Measurements from ENCODE around the gene SUPT16H.
A peak's percentile ranks its signal among the peaks of the same experiment; 100 is the strongest.

Gene SUPT16H

DNA sequence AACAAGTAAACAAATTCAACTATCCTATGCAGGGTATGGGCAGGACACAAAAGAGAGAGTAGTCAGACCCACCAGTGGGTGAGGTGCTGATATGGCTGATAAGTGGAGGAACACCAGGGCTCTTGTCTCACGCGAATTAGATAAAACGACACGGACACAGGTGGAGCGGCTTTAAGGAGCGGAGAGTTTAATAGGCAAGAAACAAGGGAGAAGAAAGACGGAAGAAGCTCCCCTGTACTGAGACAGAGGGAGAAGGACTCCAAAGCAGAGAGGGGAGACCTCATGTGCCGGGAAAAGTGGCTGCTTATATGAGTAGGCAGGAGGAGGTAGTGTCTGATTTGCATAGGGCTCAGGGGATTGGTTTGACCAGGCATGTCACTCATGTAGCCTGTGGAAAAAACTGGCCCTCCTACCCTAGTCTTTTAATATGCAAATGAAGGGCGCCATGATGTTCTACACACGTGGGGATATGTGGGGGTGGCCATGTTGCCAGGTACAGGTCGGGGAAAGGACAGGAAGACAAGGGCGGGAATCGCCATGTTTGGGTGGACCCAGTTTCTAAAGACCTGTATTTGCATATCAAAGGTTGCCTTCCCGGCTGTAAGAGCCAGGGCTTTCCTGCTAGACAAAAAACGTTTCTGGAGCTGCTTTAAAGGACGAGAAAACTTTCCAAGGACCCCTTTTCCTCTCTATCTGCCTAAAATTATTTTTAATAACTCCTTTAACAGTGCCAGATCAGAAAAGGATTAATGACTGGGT lies 75.2 kb downstream of the SUPT16H start (continued):
- TF ChIP-seq, protein P1, sequence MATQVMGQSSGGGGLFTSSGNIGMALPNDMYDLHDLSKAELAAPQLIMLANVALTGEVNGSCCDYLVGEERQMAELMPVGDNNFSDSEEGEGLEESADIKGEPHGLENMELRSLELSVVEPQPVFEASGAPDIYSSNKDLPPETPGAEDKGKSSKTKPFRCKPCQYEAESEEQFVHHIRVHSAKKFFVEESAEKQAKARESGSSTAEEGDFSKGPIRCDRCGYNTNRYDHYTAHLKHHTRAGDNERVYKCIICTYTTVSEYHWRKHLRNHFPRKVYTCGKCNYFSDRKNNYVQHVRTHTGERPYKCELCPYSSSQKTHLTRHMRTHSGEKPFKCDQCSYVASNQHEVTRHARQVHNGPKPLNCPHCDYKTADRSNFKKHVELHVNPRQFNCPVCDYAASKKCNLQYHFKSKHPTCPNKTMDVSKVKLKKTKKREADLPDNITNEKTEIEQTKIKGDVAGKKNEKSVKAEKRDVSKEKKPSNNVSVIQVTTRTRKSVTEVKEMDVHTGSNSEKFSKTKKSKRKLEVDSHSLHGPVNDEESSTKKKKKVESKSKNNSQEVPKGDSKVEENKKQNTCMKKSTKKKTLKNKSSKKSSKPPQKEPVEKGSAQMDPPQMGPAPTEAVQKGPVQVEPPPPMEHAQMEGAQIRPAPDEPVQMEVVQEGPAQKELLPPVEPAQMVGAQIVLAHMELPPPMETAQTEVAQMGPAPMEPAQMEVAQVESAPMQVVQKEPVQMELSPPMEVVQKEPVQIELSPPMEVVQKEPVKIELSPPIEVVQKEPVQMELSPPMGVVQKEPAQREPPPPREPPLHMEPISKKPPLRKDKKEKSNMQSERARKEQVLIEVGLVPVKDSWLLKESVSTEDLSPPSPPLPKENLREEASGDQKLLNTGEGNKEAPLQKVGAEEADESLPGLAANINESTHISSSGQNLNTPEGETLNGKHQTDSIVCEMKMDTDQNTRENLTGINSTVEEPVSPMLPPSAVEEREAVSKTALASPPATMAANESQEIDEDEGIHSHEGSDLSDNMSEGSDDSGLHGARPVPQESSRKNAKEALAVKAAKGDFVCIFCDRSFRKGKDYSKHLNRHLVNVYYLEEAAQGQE (tag by site-specific recombination; IDR thresholded peaks at IDR 0.05): peak; percentile 68
- no peak for TF ChIP-seq BCL11B (tag by site-specific recombination; IDR thresholded peaks at IDR 0.05; ENCODE audit: low read depth)
- TF ChIP-seq GLIS2 (tag by site-specific recombination; IDR thresholded peaks at IDR 0.05): no peak
- TF ChIP-seq ZNF37A (tag by site-specific recombination; IDR thresholded peaks at IDR 0.05): no peak
- TF ChIP-seq ZNF302 (tag by site-specific recombination; IDR thresholded peaks at IDR 0.05; ENCODE audit: low read depth): no peak
- no peak for TF ChIP-seq ZNF324 (tag by site-specific recombination; IDR thresholded peaks at IDR 0.05)
- TF ChIP-seq, protein P2, sequence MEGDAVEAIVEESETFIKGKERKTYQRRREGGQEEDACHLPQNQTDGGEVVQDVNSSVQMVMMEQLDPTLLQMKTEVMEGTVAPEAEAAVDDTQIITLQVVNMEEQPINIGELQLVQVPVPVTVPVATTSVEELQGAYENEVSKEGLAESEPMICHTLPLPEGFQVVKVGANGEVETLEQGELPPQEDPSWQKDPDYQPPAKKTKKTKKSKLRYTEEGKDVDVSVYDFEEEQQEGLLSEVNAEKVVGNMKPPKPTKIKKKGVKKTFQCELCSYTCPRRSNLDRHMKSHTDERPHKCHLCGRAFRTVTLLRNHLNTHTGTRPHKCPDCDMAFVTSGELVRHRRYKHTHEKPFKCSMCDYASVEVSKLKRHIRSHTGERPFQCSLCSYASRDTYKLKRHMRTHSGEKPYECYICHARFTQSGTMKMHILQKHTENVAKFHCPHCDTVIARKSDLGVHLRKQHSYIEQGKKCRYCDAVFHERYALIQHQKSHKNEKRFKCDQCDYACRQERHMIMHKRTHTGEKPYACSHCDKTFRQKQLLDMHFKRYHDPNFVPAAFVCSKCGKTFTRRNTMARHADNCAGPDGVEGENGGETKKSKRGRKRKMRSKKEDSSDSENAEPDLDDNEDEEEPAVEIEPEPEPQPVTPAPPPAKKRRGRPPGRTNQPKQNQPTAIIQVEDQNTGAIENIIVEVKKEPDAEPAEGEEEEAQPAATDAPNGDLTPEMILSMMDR (tag by site-specific recombination; IDR thresholded peaks at IDR 0.05): no peak
- no peak for TF ChIP-seq ZNF426 (tag by site-specific recombination; IDR thresholded peaks at IDR 0.05)
- TF ChIP-seq ZNF23 (tag by site-specific recombination; IDR thresholded peaks at IDR 0.05; ENCODE audit: borderline replicate concordance): no peak
- TF ChIP-seq, protein P3, sequence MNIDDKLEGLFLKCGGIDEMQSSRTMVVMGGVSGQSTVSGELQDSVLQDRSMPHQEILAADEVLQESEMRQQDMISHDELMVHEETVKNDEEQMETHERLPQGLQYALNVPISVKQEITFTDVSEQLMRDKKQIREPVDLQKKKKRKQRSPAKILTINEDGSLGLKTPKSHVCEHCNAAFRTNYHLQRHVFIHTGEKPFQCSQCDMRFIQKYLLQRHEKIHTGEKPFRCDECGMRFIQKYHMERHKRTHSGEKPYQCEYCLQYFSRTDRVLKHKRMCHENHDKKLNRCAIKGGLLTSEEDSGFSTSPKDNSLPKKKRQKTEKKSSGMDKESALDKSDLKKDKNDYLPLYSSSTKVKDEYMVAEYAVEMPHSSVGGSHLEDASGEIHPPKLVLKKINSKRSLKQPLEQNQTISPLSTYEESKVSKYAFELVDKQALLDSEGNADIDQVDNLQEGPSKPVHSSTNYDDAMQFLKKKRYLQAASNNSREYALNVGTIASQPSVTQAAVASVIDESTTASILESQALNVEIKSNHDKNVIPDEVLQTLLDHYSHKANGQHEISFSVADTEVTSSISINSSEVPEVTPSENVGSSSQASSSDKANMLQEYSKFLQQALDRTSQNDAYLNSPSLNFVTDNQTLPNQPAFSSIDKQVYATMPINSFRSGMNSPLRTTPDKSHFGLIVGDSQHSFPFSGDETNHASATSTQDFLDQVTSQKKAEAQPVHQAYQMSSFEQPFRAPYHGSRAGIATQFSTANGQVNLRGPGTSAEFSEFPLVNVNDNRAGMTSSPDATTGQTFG (tag by site-specific recombination; IDR thresholded peaks at IDR 0.05; ENCODE audit: borderline replicate concordance): no peak
- TF ChIP-seq ZNF133 (tag by site-specific recombination; IDR thresholded peaks at IDR 0.05): no peak
- peak; percentile 47; the same call in 1 of the 2 replicates for TF ChIP-seq ZNF341 (tag by site-specific recombination; IDR thresholded peaks at IDR 0.05; ENCODE audit: low read depth)
- TF ChIP-seq, protein P4, sequence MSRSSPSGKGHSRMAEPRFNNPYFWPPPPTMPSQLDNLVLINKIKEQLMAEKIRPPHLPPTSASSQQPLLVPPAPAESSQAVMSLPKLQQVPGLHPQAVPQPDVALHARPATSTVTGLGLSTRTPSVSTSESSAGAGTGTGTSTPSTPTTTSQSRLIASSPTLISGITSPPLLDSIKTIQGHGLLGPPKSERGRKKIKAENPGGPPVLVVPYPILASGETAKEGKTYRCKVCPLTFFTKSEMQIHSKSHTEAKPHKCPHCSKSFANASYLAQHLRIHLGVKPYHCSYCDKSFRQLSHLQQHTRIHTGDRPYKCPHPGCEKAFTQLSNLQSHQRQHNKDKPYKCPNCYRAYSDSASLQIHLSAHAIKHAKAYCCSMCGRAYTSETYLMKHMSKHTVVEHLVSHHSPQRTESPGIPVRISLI (tag by site-specific recombination; IDR thresholded peaks at IDR 0.05): 0 out of 2 replicates have a peak, but pooled peaks have one; percentile 19
- TF ChIP-seq, protein P5, sequence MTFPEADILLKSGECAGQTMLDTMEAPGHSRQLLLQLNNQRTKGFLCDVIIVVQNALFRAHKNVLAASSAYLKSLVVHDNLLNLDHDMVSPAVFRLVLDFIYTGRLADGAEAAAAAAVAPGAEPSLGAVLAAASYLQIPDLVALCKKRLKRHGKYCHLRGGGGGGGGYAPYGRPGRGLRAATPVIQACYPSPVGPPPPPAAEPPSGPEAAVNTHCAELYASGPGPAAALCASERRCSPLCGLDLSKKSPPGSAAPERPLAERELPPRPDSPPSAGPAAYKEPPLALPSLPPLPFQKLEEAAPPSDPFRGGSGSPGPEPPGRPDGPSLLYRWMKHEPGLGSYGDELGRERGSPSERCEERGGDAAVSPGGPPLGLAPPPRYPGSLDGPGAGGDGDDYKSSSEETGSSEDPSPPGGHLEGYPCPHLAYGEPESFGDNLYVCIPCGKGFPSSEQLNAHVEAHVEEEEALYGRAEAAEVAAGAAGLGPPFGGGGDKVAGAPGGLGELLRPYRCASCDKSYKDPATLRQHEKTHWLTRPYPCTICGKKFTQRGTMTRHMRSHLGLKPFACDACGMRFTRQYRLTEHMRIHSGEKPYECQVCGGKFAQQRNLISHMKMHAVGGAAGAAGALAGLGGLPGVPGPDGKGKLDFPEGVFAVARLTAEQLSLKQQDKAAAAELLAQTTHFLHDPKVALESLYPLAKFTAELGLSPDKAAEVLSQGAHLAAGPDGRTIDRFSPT (tag by site-specific recombination; IDR thresholded peaks at IDR 0.05): no peak
- no peak for TF ChIP-seq ZNF76 (tag by site-specific recombination; IDR thresholded peaks at IDR 0.05; ENCODE audit: borderline replicate concordance, low read depth)
- TF ChIP-seq ZNF624 (tag by site-specific recombination; IDR thresholded peaks at IDR 0.05): no peak
- TF ChIP-seq, protein P6, sequence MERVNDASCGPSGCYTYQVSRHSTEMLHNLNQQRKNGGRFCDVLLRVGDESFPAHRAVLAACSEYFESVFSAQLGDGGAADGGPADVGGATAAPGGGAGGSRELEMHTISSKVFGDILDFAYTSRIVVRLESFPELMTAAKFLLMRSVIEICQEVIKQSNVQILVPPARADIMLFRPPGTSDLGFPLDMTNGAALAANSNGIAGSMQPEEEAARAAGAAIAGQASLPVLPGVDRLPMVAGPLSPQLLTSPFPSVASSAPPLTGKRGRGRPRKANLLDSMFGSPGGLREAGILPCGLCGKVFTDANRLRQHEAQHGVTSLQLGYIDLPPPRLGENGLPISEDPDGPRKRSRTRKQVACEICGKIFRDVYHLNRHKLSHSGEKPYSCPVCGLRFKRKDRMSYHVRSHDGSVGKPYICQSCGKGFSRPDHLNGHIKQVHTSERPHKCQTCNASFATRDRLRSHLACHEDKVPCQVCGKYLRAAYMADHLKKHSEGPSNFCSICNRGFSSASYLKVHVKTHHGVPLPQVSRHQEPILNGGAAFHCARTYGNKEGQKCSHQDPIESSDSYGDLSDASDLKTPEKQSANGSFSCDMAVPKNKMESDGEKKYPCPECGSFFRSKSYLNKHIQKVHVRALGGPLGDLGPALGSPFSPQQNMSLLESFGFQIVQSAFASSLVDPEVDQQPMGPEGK (tag by site-specific recombination; IDR thresholded peaks at IDR 0.05): 0 out of 2 replicates have a peak, but pooled peaks have one; percentile 3
- TF ChIP-seq ZBTB1 (tag by site-specific recombination; IDR thresholded peaks at IDR 0.05): no peak
- TF ChIP-seq, protein P7, sequence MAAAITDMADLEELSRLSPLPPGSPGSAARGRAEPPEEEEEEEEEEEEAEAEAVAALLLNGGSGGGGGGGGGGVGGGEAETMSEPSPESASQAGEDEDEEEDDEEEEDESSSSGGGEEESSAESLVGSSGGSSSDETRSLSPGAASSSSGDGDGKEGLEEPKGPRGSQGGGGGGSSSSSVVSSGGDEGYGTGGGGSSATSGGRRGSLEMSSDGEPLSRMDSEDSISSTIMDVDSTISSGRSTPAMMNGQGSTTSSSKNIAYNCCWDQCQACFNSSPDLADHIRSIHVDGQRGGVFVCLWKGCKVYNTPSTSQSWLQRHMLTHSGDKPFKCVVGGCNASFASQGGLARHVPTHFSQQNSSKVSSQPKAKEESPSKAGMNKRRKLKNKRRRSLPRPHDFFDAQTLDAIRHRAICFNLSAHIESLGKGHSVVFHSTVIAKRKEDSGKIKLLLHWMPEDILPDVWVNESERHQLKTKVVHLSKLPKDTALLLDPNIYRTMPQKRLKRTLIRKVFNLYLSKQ (tag by site-specific recombination; IDR thresholded peaks at IDR 0.05; ENCODE audit: borderline replicate concordance): no peak
- TF ChIP-seq ZNF785 (tag by site-specific recombination; IDR thresholded peaks at IDR 0.05): no peak
- TF ChIP-seq ZNF19 (tag by site-specific recombination; IDR thresholded peaks at IDR 0.05; ENCODE audit: low read depth): no peak
- TF ChIP-seq ZNF561 (tag by site-specific recombination; IDR thresholded peaks at IDR 0.05; ENCODE audit: borderline replicate concordance): no peak; the same call in 1 of the 2 replicates
- TF ChIP-seq ZNF16 (tag by site-specific recombination; IDR thresholded peaks at IDR 0.05; ENCODE audit: low read depth): no peak
- no peak for TF ChIP-seq ZBTB21 (tag by site-specific recombination; IDR thresholded peaks at IDR 0.05)
